GM21423 (cell line): ENCODE measurements around the gene GRID2IP.

Experiments used
- ATAC-seq: cut with Tn5 transposase; IDR thresholded peaks from one replicate; pipeline ENCODE4 v1.9.1; 2021; ENCODE audit warnings: mild to moderate bottlenecking, moderate library complexity; ENCODE audit not compliant: unreplicated experiment

GRID2IP gene

GRCh38 chr7:6528401-6529130 is 22.7 kb downstream of the GRID2IP start:
- ATAC-seq: no peak

GRCh38 chr7:6526997-6527378 is 24.3 kb downstream of the GRID2IP start:
- no peak for ATAC-seq

- ATAC-seq: no peak
These were observed 30.9 kb downstream of the GRID2IP start for GRCh38 chr7:6520163-6520981.

- no peak for ATAC-seq
These were observed 34.8 kb downstream of the GRID2IP start for GRCh38 chr7:6516387-6516983.

- no peak for ATAC-seq
These were observed 37.7 kb downstream of the GRID2IP start for GRCh38 chr7:6513541-6513940.

GRCh38 chr7:6512892-6513291 is 38.4 kb downstream of the GRID2IP start:
- ATAC-seq: no peak

GRCh38 chr7:6510476-6511133 is 40.7 kb downstream of the GRID2IP start:
- ATAC-seq: no peak

GRCh38 chr7:6508950-6509349 is 42.3 kb downstream of the GRID2IP start:
- no peak for ATAC-seq

GRCh38 chr7:6508539-6508938 is 42.7 kb downstream of the GRID2IP start:
- no peak for ATAC-seq

GRCh38 chr7:6507906-6508305 is 43.4 kb downstream of the GRID2IP start:
- no peak for ATAC-seq

GRCh38 chr7:6505685-6506559 is 45.3 kb downstream of the GRID2IP start:
- ATAC-seq: no peak

GRCh38 chr7:6504996-6505395 is 46.3 kb downstream of the GRID2IP start:
- ATAC-seq: no peak

- no peak for ATAC-seq
These were observed 48.4 kb downstream of the GRID2IP start for GRCh38 chr7:6502886-6503285.

GRCh38 chr7:6501586-6502564 is 49.4 kb downstream of the GRID2IP start:
- no peak for ATAC-seq

GRCh38 chr7:6500691-6501090 is 50.6 kb downstream of the GRID2IP start:
- no peak for ATAC-seq

- ATAC-seq: no peak
These were observed 53.3 kb downstream of the GRID2IP start for GRCh38 chr7:6497994-6498393.

GRCh38 chr7:6497637-6497905 is 53.7 kb downstream of the GRID2IP start:
- ATAC-seq: no peak

GRCh38 chr7:6496842-6497636 is 54.2 kb downstream of the GRID2IP start:
- ATAC-seq: no peak
